Suprapubic skin (tissue), 3 donors: Measurements from ENCODE around the gene OTUD5.

Experiments
- EP300 ChIP-seq: sonication (generic); formaldehyde crosslinking; IDR thresholded peaks from one replicate; pipeline ENCODE4 v1.6.1; 2017; ENCODE audit warnings: antibody characterized with exemption
- TF ChIP-seq, protein P1 (sequence below), 2 donors: fragments of 200-600 bp in 1 of 2; fragments of 450-650 bp in 1 of 2; sonication (generic) in 1 of 2; IDR thresholded peaks; one replicate each; pipeline ENCODE4 v1.5.1; 2016 to 2019; ENCODE audit warnings: antibody characterized with exemption in 2 of 2, mild to moderate bottlenecking in 1 of 2, moderate library complexity in 1 of 2

GRCh38 chrX:48919947-48920717 is 37.3 kb downstream of the OTUD5 start:
- TF ChIP-seq EP300, result no peak
- TF ChIP-seq, protein P1, sequence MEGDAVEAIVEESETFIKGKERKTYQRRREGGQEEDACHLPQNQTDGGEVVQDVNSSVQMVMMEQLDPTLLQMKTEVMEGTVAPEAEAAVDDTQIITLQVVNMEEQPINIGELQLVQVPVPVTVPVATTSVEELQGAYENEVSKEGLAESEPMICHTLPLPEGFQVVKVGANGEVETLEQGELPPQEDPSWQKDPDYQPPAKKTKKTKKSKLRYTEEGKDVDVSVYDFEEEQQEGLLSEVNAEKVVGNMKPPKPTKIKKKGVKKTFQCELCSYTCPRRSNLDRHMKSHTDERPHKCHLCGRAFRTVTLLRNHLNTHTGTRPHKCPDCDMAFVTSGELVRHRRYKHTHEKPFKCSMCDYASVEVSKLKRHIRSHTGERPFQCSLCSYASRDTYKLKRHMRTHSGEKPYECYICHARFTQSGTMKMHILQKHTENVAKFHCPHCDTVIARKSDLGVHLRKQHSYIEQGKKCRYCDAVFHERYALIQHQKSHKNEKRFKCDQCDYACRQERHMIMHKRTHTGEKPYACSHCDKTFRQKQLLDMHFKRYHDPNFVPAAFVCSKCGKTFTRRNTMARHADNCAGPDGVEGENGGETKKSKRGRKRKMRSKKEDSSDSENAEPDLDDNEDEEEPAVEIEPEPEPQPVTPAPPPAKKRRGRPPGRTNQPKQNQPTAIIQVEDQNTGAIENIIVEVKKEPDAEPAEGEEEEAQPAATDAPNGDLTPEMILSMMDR (IDR thresholded peaks at IDR 0.05), result no peak
